NOMO-1 treated with DMSO at 0.1 percent for 48 hours (cell line): ENCODE measurements around the gene JMJD1C.

Experiments used
- DNase-seq: peaks from one replicate; lab custom pipeline; 2025; ENCODE audit not compliant: unreplicated experiment; lab: John Stamatoyannopoulos, UW

Gene JMJD1C

DNA sequence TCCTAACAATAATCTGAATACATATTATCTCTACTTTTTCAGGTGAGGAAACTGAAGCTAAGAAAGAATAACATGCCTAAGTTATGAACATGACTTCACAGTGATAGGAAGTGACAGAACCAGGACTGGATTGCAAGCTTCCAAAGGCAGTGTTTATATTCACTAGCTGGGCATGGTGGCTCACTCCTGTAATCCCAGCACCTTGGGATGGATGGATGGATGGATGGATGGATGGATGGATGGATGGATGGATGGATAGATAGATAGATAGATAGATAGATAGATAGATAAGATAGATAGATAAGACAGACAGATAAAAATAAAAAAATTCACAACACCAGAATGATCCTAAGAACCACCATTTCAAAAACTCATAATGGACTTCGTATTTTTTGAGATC lies 18.2 kb upstream of the JMJD1C start:
- no peak for DNase-seq

DNA sequence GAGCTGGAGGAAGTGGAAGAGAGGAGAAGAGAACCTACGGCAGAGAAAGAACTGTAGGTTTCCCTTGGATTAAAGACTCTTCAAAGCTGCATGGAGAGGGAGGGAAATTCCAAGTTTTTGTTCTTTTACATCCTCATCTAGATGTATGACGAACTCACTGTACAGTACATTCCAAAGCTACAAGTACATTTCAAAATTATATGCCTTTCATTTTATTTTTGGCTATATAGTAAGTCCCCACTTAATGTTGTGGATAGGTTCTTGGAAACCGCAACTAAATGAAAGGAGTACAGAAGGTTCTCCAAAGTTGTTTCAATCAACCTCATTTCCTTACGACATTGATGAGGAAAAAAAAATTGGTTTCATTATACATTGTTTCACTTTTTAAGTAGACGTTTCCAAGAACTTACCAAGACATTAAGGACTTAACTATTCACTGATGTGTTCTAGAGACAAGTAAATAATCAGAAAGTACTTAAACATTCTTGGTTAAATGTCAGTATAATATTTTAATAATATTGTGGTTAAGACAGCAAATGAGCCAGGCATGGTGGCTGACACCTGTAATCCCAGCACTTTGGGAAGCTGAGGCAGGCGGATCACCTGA lies 16.1 kb upstream of the JMJD1C start:
- peak; percentile 66 for DNase-seq

DNA sequence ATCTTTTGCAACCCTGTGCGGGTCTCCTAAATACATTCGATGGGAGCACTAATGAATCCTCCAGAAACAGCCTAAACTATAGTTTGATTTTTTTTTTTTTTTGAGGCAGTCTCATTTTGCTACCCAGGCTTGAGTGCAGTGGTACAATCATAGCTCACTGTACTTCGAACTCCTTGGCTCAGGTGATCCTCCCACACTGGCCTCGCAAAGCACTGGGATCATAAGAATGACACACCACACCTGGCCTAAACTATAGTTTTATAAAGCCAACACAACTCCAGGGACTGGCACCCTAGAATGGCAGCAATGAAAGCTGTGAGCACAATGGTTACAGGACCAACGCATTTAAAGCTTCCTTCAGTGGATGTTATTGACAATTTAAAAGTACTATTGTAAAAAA lies 14.5 kb upstream of the JMJD1C start:
- DNase-seq, result no peak

DNA sequence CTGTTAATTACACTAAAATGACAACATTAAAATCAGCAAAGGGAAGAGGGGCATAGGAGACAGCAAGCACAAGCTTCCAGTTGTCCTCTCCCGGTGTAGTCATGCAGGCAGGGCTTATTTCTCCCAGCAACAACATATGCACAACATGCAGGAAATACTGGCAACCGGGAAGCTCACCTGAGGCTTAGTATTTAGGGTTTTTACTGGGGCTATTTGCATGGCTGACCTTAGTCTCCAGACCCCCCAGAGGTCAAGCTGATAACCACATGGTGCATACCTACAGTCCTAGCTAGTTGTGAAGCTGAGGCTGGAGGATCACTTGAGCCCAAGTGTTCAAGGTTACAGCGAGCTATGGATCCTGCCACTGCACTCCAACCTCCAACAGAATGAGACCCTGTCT lies 12.8 kb upstream of the JMJD1C start:
- DNase-seq, result no peak

DNA sequence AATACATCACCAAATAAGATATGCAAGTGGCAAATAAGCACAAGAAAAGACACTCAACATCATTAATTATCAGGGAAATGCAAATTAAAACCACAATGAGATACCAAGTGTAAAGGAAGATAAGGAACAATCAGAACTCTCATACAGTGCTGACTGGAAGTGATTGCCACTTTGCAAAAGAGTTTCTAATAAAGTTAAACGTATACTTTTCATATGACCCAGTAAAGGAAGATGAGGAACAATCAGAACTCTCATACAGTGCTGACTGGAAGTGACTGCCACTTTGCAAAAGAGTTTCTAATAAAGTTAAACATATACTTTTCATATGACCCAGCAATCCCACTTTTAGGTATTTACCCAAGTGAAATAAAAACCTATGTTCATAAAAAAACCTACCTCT lies 12.2 kb upstream of the JMJD1C start:
- no peak for DNase-seq

DNA sequence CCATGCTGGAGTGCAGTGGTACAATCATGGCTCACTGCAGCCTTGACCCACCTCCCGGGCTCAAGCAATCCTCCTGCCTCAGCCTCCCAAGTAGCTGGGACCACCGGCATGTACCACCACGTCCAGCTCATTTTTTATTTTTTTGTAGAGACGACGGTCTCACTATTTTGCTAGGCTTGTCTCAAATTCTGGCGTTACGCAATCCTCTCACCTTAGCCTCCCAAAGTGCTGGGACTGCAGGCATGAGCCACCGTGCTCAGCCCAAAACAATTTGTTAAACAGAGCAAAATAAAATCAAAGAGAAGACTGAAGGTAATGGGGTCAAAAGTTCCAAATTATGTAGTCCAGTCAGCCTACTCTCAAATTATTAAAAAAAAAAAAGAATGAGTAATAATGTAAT lies 8.7 kb upstream of the JMJD1C start:
- DNase-seq, result no peak

DNA sequence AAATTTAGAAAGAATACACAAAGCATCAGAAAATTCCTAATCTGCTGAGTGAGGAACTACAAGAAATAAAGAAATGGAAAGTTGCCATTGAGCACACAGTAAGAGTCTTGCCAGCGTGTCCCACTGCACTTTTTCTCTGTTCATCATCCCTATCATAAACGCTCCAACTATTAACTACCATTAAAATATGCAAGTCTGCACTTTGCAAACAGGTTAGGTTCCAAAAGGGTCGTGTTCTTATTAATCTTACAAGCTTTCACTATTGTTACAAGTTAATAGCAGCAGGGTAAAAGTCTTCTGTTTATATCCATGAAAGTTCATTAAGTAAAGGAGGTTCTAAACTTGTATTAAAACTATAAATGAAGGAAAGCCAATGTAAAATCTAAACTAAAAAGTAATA lies 5.2 kb upstream of the JMJD1C start:
- no peak for DNase-seq

DNA sequence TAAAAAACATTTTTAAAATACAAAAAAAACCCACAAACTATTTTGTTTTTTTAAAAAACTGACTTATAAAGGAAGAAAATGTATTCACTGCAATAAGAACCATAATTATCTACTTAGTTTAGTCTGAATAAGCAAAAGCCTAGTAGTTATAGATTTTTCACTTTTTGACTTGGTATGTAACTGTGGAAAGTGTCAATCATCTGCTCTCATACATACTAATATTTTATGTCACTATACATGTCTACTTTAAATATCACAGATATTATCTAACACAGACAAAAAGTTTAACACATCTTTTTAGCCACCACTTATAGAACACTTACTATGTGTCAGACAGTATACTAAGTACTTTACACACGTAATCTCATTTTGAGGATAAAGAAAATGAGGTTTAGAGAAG lies 3.2 kb upstream of the JMJD1C start:
- peak; percentile 55 for DNase-seq

DNA sequence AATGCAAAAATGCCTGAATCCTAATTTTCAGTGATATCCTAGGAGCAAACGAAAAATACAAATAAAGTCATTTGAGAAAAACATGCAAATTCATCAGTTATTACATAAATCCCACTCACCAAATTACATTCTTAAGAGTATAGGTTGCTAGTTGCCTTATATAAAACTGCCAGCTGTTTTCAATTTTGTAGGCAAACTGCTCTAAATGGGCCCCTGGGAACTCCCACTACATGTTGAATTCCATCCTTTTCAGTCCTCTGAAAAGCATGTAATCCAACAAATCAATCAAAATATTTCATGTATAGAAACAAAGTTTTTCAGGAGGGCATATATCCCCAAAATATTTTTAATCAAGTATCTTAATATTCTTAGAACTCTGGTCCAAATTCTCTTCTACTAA lies 2.1 kb upstream of the JMJD1C start:
- DNase-seq, result no peak

DNA sequence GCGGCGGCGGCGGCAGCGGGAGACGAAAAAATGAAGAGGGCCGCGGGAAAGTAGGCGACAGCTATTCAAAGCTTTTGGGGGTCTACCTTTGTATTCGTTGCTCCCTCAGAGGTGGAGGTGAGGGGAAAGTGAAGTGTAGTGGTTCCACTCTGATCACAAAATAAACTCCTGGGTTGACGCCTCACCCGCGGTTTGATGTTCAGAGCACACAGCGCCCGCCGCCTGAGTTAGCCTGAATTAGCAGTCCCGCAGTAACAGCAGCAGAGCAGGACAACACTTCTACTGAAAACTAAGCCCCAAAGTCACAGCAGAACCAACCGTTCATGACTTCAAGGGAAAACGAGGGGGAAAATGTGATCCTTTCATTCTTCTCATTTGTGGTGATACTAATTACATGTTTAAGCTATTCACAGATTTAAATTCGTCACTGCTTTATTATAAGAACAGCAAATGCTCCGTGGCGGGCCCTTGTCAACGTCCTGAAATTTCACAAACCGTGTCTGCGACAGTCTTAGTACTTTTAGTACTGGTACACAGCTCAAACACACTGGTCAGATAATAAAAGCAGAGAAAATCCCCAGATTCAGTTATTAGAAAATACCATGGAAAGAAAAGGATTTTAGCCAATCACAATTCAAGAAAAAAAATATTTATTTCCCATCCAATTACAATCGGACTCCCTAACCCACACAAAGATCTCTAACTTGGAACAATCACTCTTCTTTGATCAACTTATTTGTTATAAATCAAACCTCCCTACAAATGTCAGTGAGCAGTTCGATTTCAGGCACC lies 563 bp upstream of the JMJD1C start:
- DNase-seq, result no peak

DNA sequence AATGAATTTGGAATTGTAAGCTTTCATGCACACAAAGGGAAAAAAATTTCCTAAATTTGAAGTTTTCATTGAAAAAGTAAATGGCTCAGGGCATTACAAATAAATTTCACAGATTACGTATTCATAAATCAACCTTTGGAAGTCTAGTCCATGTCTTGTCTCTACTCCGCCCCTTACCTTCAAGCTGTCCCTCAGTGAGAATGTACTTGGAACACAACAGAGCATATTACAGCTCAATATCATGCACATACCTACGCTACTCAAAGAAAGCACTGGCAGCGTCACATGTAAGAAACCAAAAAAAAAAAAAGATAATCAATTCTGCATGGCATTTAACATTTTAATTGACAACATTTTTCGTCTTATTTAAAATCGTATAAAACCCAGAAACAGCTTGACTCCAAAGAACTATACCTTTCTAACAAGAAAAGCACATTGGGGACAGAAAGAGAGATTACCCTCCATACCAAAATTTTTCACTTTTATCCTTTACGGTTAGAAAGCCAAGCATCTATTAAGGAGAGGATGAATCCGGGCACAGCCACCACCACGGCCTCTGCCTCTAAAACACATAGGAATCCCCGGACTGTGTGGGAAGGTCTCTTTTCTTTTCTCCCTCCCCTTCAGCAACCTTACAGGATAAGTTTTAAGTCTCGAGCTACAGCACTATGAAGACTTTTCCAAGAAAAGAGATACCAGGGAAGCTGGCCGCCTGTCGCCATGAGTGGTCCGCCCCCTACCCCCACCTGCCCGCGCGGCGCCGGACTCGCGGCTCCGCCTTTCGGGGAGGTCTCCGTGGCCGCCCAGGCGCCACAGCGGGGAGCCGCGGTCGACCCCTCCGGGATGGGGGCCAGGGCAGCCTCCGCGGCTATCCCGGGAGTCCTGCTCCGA lies 1.1 kb downstream of the JMJD1C start:
- peak; percentile 86 for DNase-seq

DNA sequence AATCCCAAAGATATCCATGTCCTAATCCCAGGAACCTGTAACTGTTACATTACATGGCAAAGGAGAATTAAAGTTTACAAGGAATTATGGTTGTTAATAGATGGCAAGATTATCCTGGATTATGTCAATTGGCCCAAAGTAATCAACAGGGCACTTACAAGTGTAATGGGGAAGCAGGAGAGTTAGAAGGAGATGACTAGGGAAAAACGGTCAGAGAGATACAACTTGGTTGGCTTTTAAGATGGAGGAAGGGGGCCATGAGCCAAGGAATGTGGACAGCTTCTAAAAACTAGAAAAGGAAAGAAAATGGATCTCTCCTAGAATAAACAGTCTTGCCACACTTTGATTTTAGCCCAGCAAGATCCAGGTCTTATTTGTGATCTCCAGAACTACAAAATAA lies 3.3 kb downstream of the JMJD1C start:
- DNase-seq, result no peak

DNA sequence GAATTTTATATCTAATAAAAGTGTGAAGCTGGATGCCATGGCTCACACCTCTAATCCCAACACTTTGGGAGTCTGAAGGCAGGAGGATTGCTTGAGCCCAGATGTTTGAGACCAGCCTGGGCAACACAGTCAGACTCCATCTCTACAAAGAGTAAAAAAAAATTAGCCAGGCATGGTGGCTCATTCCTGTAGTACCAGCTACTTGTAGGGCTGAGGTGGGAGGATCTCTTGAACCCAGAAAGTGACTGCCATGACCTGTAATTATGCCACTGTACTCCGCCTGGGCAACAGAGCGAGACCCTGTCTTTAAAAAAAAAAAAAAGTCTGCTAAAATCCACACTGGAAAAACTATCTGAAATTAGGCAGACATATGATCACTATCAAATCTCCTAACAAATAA lies 7.6 kb downstream of the JMJD1C start:
- DNase-seq, result no peak

DNA sequence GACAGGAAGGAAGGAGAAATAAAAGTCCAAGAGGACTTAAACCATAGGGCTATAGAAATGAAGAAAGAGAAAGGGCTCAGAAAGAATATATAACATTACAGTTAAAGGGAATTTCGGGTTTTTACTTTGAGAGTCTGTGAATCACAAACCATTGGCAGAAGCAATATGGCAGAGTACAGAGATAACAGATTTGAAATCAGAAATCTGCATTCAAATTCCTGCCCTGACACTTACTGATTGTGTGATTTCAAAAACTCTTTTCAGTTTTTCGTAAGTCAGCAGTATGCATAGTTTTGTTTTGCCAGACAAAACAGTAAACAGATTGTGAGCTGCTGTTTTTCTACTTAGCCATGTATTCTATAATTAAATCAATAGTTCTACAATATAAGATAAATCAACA lies 8.2 kb downstream of the JMJD1C start:
- DNase-seq, result no peak

DNA sequence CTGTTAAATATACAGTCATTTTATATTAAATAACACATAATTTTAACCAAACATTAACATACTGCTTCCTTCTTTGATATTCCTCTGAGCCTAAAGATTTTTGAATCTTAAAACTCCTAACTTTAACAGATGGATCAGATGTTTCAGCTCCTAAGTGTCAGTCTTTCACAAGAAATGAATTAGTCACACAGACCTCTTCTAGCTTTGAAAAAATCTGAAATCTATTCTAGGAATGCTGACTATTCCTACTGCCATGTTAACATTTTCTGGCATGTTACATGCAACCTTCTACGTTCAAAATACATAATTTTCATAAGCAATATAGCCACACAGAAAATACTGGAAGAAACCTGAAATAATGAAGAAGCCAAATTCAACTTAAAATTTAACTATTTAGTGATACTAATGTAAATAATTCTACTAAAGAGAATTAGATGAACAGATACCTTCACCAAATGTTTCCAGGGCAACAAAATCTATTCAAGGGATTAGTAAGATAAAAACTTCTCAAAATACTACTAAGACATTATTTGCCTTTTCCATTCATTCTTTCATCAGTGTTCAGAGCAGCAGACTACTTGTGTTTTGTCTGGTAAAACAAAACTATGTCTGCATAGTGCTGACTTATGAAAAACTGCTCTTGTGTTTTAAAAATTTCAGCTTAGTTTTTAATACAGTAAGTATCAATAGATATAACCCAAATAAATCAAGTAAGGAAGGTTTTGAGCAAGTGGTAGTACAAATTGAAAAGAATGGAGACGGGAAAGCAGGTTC lies 9.2 kb downstream of the JMJD1C start:
- no peak for DNase-seq

DNA sequence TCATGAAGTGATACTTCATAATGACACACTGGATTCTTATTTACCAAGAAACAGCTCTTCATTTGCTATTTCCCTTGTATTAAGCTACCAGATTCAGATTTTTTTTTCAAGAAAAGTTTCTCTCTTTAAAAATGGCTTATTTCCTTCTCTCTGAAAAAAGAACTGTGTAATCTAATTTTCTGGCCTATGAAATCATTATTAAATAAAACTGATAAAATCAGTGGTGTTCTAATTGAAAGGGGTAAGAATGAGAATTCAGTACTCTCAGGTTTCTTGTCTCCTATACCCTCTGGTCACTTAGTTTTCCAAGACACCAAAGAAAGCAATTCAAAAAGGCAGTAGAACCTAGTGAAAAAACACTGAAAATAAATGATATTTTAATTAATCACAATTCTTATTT lies 10.3 kb downstream of the JMJD1C start:
- no peak for DNase-seq

DNA sequence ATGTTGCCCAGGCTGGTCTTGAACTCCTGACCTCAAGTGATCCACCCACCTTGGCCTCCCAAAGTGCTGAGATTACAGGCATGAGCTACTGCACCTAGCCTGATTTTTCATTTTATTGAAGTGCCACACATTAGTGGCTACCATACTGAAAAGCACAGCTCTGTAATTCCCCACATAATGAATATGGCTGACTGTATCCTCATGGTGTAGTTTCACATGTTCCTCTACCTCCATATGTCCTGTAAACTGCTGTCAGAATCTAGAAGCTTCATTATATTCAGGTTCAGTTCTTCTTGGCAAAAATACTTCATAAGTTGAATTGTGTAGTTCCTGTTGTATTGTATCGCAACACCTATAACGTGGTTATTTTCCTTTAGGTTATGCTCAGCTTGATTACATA lies 11.1 kb downstream of the JMJD1C start:
- no peak for DNase-seq

DNA sequence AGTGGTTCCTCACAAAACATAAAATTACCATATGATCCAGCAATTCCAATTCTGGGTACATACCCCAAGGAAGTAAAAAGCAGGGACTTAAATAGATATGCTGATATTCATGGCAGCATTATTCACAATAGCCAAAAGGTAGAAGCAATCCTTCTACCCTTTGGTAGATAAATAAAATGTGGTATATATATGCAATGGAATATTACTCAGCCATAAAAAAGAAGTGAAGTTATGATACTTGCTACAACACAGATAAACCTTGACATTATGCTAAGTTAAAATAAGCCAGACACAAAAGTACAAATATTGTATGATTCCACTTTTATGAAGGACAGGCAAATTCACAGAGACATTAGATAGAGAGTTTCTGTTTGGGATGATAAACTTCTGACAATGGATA lies 13.3 kb downstream of the JMJD1C start:
- no peak for DNase-seq

DNA sequence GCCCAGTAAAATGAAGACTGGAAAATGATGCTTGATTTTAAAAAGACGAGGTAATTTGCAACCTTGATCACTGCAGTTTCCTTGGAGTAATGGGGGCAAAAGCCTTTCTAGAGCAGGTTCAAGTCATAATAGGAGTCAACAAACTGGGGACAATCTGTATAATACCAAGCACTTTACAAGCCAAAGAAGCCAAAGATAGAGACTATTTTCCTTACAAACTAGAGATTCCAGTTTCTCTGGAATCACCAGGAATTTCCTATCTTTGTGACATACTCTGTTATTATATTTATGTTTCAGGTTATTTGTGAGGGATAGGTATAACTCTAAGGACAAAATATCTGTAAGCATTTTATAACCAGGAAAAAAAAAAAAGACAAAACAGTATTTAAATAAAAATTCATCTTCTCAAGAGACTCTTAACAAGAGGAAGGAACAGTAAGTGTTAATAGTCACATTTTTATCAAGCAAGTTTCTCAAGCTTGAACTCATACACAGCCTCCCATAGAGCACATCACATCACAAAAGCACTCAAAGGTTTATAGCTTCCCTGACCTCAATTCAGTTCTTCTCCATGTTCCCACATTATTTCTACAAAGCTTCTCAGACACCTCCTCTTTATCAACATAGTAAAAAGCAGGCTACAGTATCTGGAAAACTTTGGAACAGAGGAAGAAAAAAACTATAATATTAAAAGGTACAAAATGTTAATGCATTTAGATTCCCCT lies 18.9 kb downstream of the JMJD1C start:
- no peak for DNase-seq

DNA sequence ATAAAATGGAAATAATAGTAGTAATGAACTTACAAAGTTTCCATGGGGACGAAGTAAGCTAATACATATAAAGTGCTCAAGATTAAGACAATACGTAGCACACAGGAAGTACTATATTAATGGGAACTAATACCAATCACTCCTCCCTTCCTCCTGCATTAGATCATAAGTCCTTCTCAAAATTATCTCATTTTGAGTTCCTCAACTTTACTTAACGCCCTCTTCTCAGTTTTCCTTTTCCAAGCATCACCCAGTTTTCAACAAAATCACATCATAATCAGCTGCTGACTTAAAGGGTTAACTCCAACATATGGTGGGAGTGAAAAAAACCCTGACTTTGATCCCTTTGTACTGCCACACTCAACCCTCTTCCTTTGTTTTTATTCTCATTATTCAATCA lies 24.4 kb downstream of the JMJD1C start:
- DNase-seq, result no peak

DNA sequence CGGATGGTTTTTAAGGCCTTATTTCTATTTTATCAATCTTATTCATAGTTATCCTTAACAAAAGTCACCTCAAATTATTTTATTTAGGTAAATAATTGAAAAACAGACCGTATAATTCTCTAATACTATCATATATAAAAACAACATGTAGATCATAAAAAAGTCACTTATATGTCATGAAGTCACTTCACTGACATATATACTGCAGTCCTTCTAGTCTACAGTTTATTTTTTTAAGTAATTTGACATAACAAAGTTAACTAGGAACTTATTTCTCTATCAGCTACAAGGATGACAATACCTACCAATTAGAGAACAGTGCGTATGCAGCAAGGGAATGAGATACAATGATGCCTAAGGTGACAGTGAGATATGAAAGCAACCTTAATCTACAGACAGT lies 26.2 kb downstream of the JMJD1C start:
- no peak for DNase-seq
